Activated CD4-positive, CD25-positive, alpha-beta regulatory T cell treated with anti-CD3 and anti-CD28 coated beads, Interleukin-2, amount 50 U/mL, for 16 hours (primary cell): ENCODE data around the gene ZDHHC18.
A peak's percentile ranks its signal among the peaks of the same experiment; 100 is the strongest.
"Not testable (repeated sequence)": the region's sequence is repeated elsewhere in the genome, so short reads cannot be mapped to it uniquely, and the experiment has no call there.

Source experiments
- DNase-seq: peaks from one replicate; pipeline ENCODE4 v3.0.0-alpha.2; 2020; ENCODE audit warnings: low read depth, low spot score

ZDHHC18 gene

GRCh38 chr1:26858891-26859640, 32.6 kb downstream of the ZDHHC18 start:
- no peak for DNase-seq

- no peak for DNase-seq
Observed at GRCh38 chr1:26861286-26861701, 34.8 kb downstream of the ZDHHC18 start.

DNA sequence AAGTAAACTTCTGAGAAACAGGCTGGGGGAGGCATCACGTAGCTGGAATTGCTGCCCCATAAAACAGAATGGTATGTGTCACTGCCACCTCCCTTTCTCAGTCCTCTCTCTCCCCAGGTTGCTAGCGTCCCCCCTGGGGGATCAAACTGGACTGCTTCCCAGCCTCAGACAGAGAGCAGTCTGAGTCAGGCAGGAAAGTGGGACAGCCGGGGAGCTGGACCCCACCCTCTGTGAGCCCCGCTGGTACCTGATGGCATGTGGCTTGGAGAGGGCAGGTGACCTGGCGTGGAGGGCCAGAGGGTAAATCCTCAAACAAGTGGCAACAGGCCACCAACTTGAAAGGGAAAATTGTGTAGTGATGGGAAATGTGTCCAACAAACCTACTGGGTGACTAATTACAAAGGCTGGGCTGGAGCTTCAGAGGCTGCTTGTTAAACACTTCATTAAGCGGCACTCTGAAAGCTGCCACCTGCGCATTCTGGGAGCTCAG, 35.4 kb downstream of the ZDHHC18 start:
- DNase-seq: no peak

GRCh38 chr1:26862781-26863684, 36.5 kb downstream of the ZDHHC18 start, which contains the start of gene SFN:
TSS of gene SFN (plus strand) at chr1:26863149. CDS start at chr1:26863213, 64 bp downstream.
- no peak for DNase-seq

DNA sequence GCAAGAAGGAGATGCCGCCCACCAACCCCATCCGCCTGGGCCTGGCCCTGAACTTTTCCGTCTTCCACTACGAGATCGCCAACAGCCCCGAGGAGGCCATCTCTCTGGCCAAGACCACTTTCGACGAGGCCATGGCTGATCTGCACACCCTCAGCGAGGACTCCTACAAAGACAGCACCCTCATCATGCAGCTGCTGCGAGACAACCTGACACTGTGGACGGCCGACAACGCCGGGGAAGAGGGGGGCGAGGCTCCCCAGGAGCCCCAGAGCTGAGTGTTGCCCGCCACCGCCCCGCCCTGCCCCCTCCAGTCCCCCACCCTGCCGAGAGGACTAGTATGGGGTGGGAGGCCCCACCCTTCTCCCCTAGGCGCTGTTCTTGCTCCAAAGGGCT, 37.2 kb downstream of the ZDHHC18 start:
- DNase-seq: no peak

DNA sequence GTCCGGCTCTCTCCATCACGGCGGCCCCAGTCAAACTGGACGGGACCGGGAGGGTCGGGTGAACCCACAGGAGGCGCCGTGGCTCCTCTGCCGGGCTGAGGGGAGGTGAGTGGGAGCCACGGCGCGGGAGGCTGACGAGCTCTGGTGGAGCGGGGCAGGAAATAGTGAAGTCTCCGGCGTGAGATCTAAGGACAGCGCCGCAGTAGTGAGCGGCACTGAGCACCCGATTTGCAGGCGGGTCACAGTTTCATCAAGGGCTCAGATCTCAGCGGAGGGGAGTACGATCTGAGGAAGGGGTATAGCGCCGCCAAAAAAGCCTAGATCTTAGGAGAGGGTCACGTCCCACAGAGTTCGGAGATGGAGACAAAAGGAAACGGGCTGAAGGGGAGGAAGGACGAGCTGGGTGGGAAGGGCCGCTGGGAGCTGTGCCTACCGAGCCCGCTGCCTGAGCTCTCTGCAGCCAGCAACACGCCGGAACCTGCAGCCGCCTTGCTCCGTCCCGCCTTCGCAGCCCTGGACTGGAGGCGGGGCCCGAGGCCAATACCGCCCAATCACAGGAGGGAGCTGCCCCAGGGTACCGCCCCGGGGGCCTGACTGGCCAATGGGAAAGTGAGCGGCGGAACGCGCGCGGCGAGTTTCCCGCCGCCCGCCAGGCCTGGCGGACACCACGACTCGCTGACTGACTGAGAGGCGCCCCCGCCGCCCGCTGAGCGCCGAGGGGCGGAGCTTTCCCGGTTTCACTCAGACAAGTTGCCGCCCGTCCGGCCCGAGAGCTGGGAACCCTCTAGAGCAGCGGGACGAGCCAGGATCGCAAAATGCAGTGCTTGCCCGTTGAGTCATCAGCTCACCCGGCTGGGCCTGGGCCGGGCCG, 38.4 kb downstream of the ZDHHC18 start:
- peak; percentile 88 for DNase-seq

GRCh38 chr1:26873097-26873496, 46.6 kb downstream of the ZDHHC18 start:
- DNase-seq: not testable (repeated sequence)

DNA sequence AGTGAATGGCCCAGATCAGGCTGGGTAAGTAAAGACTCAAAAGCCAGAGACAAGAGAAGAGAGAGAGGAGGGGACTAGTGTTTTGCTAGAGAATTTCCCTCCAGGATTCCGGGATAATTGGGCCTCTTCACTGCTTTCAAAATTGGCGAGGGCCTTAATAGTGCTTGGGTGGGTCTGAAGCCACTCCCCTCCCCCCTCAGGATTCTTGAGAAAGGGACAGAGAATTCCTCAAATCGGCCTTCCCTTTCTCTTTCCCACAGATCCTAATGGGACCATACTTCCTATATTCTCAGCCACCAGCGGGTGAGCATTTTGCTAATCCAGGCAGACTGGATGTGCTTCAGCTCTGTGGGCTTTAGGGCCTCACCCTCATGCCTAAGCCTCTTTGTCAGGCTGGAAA, 48.4 kb downstream of the ZDHHC18 start:
- DNase-seq: no peak

DNA sequence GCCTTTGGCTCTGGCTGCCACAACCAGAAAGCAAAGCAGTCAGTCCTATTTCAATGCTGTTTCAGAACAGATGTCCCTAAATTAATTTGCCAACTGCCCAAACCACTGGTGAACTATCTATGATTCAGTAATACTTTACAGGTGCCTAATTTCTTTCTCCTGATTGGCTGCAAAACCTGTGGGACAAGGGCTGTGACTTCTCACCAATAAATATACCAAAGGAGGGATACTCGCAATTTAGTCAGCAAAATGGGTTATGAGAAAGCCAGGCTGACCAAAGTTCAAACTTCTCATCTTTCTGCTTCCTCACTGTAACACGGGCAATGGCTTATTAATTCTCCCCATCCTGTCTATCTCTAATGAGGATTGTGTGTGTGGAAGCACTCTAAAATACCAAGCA, 50.8 kb downstream of the ZDHHC18 start:
- no peak for DNase-seq

DNA sequence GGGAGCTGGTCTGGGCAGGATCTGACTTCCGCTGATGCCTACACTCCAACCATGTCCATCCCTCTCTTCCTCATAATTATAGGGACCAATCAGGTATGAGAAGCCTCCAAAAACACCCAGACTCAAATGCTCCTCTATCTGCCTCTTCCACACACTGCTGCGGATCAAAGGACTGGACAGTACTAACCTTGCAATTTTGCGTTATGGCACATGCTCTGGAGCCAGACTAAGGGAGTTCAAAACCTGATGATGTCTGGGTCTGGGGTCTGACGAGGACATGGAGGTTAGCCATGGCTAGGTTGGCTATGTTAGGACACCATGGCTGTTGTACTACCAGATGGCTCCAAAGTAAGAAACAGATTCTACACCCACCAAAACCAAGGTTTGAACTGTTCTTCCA, 53.3 kb downstream of the ZDHHC18 start:
- DNase-seq: no peak

DNA sequence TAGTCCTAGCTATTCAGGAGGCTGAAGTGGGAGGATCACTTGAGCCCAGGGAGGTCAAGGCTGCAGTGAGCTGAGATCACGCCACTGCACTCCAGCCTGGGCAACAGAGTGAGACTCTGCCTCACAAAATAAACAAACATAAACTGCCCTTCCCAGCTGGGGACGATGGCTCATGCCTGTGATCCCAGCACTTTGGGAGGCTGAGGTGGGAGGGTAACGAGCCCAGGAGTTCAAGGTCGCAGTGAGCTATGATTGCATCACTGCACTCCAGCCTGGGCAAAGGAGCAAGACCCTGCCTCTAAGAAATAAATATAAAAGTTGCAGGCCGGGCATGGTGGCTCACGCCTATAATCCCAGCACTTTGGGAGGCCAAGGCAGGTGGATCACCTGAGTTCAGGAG, 55.1 kb downstream of the ZDHHC18 start:
- DNase-seq: not testable (repeated sequence)

DNA sequence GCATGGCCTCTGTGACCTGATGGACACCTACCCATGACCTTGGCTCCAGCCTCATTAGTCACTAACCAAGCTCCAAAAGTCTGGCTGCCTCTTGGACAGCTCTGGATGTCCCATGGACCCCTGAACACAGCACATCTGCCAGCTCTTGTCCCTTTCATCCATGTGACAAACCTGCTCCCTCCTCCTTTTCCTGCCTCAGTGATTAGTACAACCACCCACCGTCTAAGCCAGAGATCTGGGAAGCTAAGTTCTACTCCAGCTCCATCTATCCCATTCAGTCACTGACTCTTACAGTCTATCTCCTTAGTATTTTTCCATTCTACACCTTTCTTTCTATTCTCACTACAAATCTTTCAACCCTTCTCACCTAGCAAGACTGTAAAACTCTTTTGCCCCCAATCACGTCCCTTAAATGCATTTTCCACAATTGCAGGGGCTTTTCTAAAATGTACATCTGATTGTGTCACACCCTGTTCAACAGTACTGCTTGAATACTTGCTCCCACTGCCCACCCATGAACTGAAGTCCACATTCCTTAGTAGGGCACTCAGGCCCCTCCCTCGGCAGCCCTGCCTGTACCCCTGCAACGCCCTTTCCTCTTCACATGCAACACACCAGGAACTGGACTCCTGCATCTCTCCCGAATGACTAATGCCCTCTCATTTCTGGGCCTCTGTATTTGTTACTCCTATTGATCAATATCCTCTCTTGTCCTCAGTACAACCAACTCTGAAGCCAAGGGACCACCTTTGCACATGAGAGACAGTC, 56.4 kb downstream of the ZDHHC18 start:
- no peak for DNase-seq

GRCh38 chr1:26887125-26887524, 60.6 kb downstream of the ZDHHC18 start:
- DNase-seq: no peak

- DNase-seq: no peak
Observed at GRCh38 chr1:26888231-26888630, 61.7 kb downstream of the ZDHHC18 start.

DNA sequence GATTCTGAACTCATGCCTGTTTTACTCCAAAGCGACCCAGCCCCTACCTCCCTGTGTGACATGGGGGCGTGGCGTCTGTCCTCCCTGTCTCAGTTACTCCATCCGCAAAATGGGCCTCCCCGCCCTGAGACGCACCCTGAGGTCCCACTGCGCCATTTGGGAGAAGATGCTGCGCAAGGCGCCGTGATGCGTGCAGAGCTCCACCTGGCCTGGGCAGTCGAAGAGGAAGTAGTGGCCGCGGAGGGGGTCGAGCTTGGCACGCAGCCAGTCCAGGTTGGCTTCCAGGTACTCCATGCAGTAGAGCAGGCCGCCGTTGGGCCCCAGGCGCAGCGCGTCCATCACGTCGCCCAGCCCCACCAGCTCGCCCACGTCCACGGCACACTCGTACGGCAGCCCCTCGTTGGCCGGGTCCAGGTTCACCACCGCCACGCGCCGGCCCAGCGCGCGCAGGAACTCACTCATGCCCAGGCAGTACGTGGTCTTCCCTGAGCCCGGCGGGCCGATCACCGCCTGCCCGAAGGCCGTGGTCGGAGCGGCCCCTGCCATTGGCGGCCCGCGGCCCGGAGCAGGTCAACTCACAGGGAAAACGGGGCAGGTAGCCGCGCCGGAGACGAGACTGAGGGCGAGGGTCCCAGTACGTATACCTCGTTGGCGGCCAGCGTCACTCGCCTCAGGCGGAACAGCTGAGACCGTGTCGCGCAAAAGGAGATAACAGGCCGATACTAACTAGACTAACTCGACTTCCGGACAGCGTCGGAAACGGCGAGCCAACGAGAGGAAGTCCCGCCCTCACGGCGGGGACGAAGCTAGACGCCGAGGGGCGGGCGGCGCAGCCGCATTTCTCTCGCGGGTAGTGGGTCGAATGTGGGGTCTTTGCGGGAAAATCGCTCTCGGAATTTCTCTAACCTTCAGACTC, 63.3 kb downstream of the ZDHHC18 start, which contains the start of gene GPN2:
Gene GPN2 (minus strand): TSS at position 733 of the 916 bp plus-strand sequence. CDS start 187 bp downstream, at position 546.
- peak; percentile 65 for DNase-seq

- no peak for DNase-seq
Observed at GRCh38 chr1:26890467-26890796, 63.9 kb downstream of the ZDHHC18 start.

DNA sequence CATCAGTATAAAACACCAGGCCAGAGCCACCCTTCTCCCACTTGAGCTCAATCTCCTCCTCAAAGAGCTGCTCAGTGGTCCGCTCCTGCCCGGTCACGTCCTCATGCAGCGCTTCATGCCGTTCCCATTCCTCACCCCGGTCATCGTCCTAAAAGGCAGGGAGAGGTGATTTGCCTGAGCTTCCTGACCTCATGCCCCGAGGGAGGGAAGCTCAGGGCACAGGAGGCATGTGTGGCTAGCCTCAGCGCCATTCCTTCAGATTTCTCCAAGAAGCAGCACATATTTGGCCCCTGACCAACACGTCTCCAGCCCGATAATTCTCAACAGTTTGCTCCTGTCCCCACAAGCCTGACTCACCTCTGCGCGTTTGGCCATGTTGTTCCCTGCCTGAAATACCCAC, 67.8 kb downstream of the ZDHHC18 start:
- no peak for DNase-seq

GRCh38 chr1:26897351-26897750, 70.9 kb downstream of the ZDHHC18 start:
- no peak for DNase-seq

DNA sequence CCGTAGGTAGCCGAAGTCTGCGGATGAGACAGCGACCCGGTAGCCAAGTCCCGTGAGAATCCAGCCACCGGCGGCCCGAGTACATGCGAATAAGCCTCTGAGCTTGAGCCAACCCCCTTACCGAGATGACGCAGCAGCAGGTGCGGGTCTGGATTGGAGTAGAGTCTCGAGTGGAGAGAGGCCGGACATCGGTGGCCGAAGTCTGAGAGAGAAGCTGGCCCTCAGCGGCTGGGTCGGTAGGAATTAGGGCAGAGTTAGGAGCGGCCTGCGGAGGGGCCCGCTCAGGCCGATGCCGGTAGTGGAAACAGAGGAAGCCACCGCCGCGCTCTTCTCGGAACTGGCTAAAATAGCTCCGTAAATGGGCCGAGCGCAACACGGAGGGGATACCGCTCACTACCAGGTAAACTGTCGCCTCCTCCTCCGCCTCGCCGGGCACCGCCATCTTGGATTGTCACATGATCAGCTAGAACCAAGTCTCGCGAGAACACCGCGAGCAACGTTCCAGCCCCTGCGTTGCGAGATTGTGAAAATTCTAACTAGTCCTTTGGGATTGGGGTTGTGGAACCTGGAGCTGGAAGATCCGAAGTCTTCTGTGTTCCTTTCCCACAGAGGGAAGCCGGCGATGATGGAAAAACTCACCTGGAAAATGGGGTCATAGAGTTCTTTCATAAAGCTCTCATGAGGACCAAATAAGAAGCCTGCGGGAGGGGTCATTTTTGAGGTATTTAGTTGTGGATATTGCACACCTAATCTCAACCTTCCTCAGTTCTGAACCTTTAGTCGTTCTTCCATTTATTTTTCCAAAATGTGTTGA, 73.7 kb downstream of the ZDHHC18 start, which contains the start of gene GPATCH3:
Gene GPATCH3 (minus strand): TSS at position 467 of the 814 bp plus-strand sequence. CDS start 25 bp downstream, at position 442.
- DNase-seq: peak; percentile 73
